GM21515 (cell line): ENCODE results near the gene SFXN3.
A peak's percentile ranks its signal among the peaks of the same experiment; 100 is the strongest.

Source experiments
- ATAC-seq: cut with Tn5 transposase; IDR thresholded peaks from one replicate; pipeline ENCODE4 v1.9.1; 2021; ENCODE audit not compliant: unreplicated experiment

The SFXN3 gene

GRCh38 chr10:101014966-101015581 is 16.0 kb upstream of the SFXN3 start:
- no peak for ATAC-seq

GRCh38 chr10:101015582-101015973 is 15.5 kb upstream of the SFXN3 start:
- ATAC-seq, result no peak

GRCh38 chr10:101016814-101017213 is 14.2 kb upstream of the SFXN3 start:
- no peak for ATAC-seq

- ATAC-seq, result no peak
Observed at GRCh38 chr10:101018118-101018599, 12.9 kb upstream of the SFXN3 start.

- no peak for ATAC-seq
Observed at GRCh38 chr10:101018600-101019439, 12.2 kb upstream of the SFXN3 start.

GRCh38 chr10:101019440-101019703 is 11.7 kb upstream of the SFXN3 start:
- ATAC-seq, result no peak

GRCh38 chr10:101020427-101021075 is 10.5 kb upstream of the SFXN3 start:
- ATAC-seq, result no peak

- no peak for ATAC-seq
Observed at GRCh38 chr10:101021239-101021638, 9.8 kb upstream of the SFXN3 start.

GRCh38 chr10:101021692-101022251 is 9.3 kb upstream of the SFXN3 start:
- ATAC-seq, result no peak

- ATAC-seq, result no peak
Observed at GRCh38 chr10:101022967-101023705, 7.9 kb upstream of the SFXN3 start.

- ATAC-seq, result no peak
Observed at GRCh38 chr10:101027106-101027720, 3.8 kb upstream of the SFXN3 start.

GRCh38 chr10:101028446-101029337 is 2.3 kb upstream of the SFXN3 start:
- ATAC-seq, result no peak

GRCh38 chr10:101029520-101030295 is 1.3 kb upstream of the SFXN3 start:
- ATAC-seq, result no peak

- no peak for ATAC-seq
Observed at GRCh38 chr10:101030496-101031127, 422 bp upstream of the SFXN3 start.

GRCh38 chr10:101031796-101032636 is 982 bp downstream of the SFXN3 start:
- peak; percentile 39 for ATAC-seq

- ATAC-seq, result peak; percentile 3
Observed at GRCh38 chr10:101032637-101033224, 1.7 kb downstream of the SFXN3 start.

GRCh38 chr10:101033276-101033675 is 2.2 kb downstream of the SFXN3 start:
- ATAC-seq, result no peak
